SH-SY5Y (cell line): ENCODE results near the gene ASCL5.

Source experiments
- GATA2 ChIP-seq: IDR thresholded peaks from 2 replicates; pipeline ENCODE4 v1.6.1; 2011; ENCODE audit warnings: mild to moderate bottlenecking, low read depth, low read length
- GATA3 ChIP-seq: IDR thresholded peaks from 2 replicates; pipeline ENCODE4 v1.6.1; 2011; ENCODE audit warnings: low read depth, mild to moderate bottlenecking, low read length, moderate library complexity

DNA sequence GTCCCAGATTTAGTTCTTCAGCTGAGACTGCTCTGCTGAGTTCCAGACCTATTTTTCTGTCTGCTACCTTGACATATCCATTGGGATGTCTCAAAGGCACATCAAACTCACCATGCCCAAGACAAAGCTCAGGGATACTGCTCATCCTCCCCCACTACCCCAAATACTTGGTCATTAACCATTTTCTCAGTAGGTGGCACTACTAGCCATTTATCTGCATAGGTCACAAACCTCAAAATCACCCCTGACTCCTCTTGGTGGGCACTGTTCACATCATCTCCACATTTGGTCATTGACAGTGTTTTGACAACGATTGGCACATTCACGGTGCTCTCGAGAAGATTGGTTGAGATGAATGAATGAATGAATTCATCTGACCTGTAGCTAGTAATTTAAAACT lies 46.8 kb downstream of the ASCL5 start:
- no peak for TF ChIP-seq GATA2
- no peak for TF ChIP-seq GATA3
